ENCODE results near the gene LILRB2.
A peak's percentile ranks its signal among the peaks of the same experiment; 100 is the strongest.

Gene LILRB2

DNA sequence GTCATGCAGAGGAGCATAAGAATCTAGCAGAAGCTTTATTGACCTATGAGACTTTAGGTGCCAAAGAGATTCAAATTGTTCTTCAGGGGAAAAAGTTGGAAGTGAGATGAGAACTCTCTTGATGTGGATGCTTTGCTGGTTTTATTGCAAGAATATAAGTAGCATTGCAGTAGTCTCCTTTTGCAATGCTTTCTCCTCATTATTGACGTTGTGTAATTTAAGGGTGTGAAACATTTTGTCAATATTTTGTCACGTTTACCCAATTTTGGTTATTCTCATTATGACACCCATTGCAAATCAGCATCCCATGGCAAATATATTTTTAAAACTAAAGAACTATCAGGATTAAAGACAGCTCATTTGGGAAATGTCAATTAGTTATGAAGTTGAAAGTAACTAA, 12.0 kb downstream of the LILRB2 start:
- no peaks in the 10 kb centered on the region for H3K36me3 ChIP-seq (ENCODE audit: insufficient read depth, low read length)
- H3K4me3 ChIP-seq: no peak overlapping the region
- DNase-seq (ENCODE audit: low read depth, low spot score): no peak
- TF ChIP-seq FOXP2 (optimal IDR thresholded peaks at IDR 0.05; ENCODE audit: control extremely low read depth, extremely low read length, insufficient read depth) (no peak), POLR2AphosphoS5 (IDR thresholded peaks at IDR 0.05; ENCODE audit: borderline replicate concordance, low read depth, low read length) (no peak), EZH2 (IDR thresholded peaks at IDR 0.05) (no peak)
- H3K27ac ChIP-seq: no peak overlapping the region
- no peak overlapping the region for H3K9ac ChIP-seq (ENCODE audit: insufficient read length)
- H3K9me3 ChIP-seq (ENCODE audit: low read depth, low read length): no peaks in the 10 kb centered on the region

DNA sequence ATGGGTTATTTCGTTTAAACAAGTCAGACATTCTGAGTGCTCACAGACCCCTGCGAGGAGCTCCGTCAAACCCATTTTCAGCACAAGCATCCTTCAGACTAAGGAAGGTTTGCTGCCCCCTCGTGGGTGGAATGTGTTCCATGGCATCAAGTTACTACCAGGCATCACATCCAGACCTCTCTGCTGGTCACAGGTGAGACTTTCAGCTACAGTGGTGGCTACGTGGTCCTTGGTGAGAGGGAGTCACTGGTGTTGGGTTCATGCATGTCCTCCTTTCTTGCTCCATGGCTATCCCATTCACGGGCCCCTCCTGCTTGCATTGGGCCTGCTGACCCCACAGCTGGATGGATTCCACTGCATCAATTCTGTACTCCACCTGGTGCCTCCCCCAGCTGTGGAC, 14.8 kb downstream of the LILRB2 start:
- Histone ChIP-seq H3K9me3 (ENCODE audit: low read depth, low read length) (no peaks in the 10 kb centered on the region), H3K36me3 (ENCODE audit: insufficient read depth, low read length) (no peaks in the 10 kb centered on the region), H3K9ac (ENCODE audit: insufficient read length) (no peak overlapping the region), H3K27ac (no peak overlapping the region), H3K4me3 (no peak overlapping the region)
- no peak for TF ChIP-seq POLR2AphosphoS5 (IDR thresholded peaks at IDR 0.05; ENCODE audit: borderline replicate concordance, low read depth, low read length)
- no peak for TF ChIP-seq EZH2 (IDR thresholded peaks at IDR 0.05)
- no peak for TF ChIP-seq FOXP2 (optimal IDR thresholded peaks at IDR 0.05; ENCODE audit: control extremely low read depth, extremely low read length, insufficient read depth)
- peak; percentile 1 for DNase-seq (ENCODE audit: low read depth, low spot score)

- Histone ChIP-seq H3K36me3 (ENCODE audit: insufficient read depth, low read length) (no peaks in the 10 kb centered on the region), H3K9me3 (ENCODE audit: low read depth, low read length) (no peaks in the 10 kb centered on the region), H3K4me3 (no peak overlapping the region), H3K9ac (ENCODE audit: insufficient read length) (no peak overlapping the region), H3K27ac (no peak overlapping the region)
- DNase-seq (ENCODE audit: low read depth, low spot score): no peak
- TF ChIP-seq EZH2 (IDR thresholded peaks at IDR 0.05) (no peak), POLR2AphosphoS5 (IDR thresholded peaks at IDR 0.05; ENCODE audit: borderline replicate concordance, low read depth, low read length) (no peak), FOXP2 (optimal IDR thresholded peaks at IDR 0.05; ENCODE audit: control extremely low read depth, extremely low read length, insufficient read depth) (no peak)
Measured at GRCh38 chr19:54262470-54262869, 18.4 kb downstream of the LILRB2 start.

GRCh38 chr19:54262066-54262465, 18.8 kb downstream of the LILRB2 start:
- no peak overlapping the region for H3K4me3 ChIP-seq
- H3K9me3 ChIP-seq (ENCODE audit: low read depth, low read length): no peaks in the 10 kb centered on the region
- TF ChIP-seq EZH2 (IDR thresholded peaks at IDR 0.05) (no peak), FOXP2 (optimal IDR thresholded peaks at IDR 0.05; ENCODE audit: control extremely low read depth, extremely low read length, insufficient read depth) (no peak), POLR2AphosphoS5 (IDR thresholded peaks at IDR 0.05; ENCODE audit: borderline replicate concordance, low read depth, low read length) (no peak)

GRCh38 chr19:54257116-54257480, 23.8 kb downstream of the LILRB2 start, which contains the start of gene LILRB5:
TSS of gene LILRB5 (minus strand) at chr19:54257273. CDS start at chr19:54257193, 80 bp downstream.
- Histone ChIP-seq H3K9ac (ENCODE audit: insufficient read length) (no peak within 1 kb of the TSS), H3K4me3 (no peak within 1 kb of the TSS), H3K27ac (no peak within 1 kb of the TSS), H3K9me3 (ENCODE audit: low read depth, low read length) (no peaks in the 10 kb centered on the region), H3K36me3 (ENCODE audit: insufficient read depth, low read length) (no peaks in the 10 kb centered on the region)
- TF ChIP-seq EZH2 (IDR thresholded peaks at IDR 0.05): no peak
- TF ChIP-seq FOXP2 (optimal IDR thresholded peaks at IDR 0.05; ENCODE audit: control extremely low read depth, extremely low read length, insufficient read depth): no peak
- no peak for TF ChIP-seq POLR2AphosphoS5 (IDR thresholded peaks at IDR 0.05; ENCODE audit: borderline replicate concordance, low read depth, low read length)
- DNase-seq (ENCODE audit: low read depth, low spot score): no peak

More at GRCh38 chr19:54262066-54262465, 18.8 kb downstream of the LILRB2 start:
- DNase-seq (ENCODE audit: low read depth, low spot score): no peak
- Histone ChIP-seq H3K9ac (ENCODE audit: insufficient read length) (no peak overlapping the region), H3K27ac (no peak overlapping the region), H3K36me3 (ENCODE audit: insufficient read depth, low read length) (no peaks in the 10 kb centered on the region)

- no peak for DNase-seq (ENCODE audit: low read depth, low spot score)
- Histone ChIP-seq H3K36me3 (ENCODE audit: insufficient read depth, low read length) (no peaks in the 10 kb centered on the region), H3K27ac (no peak overlapping the region), H3K4me3 (no peak overlapping the region), H3K9ac (ENCODE audit: insufficient read length) (no peak overlapping the region), H3K9me3 (ENCODE audit: low read depth, low read length) (no peaks in the 10 kb centered on the region)
- TF ChIP-seq EZH2 (IDR thresholded peaks at IDR 0.05) (no peak), POLR2AphosphoS5 (IDR thresholded peaks at IDR 0.05; ENCODE audit: borderline replicate concordance, low read depth, low read length) (no peak), FOXP2 (optimal IDR thresholded peaks at IDR 0.05; ENCODE audit: control extremely low read depth, extremely low read length, insufficient read depth) (no peak)
Measured at GRCh38 chr19:54256250-54257115, 24.4 kb downstream of the LILRB2 start.

DNA sequence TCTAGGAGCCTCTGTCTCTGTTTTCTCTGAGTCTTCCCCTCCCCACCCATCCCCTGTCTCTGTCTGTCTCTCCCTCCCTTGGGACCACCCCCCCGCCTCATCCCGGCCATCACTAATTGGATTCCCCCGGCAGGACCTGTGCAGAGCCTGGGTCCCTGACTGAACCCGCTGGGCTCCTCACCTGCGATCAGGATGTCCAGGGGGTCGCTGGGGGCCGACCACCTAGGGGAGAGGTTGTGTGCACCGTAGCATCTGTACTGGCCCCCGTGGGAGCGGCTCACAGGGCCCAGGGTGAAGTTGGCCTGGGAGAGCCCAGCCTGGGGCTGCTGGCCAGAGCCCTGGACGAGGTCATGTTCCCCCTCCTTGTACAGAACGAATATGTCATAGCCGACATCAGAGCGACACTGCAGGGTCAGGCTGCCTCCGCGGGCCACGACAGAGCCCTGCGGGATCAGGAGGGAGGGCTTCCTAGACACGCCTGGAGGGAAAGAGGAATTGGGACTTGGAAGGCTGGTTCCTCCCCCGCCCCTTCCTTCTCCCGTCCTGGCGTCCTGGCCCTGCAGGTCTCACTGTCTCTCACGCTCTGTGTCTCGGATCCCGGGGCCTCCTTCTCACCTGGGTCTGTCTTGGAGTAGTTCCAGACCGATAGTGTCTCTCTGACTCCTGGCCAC, 25.7 kb downstream of the LILRB2 start:
- TF ChIP-seq POLR2AphosphoS5 (IDR thresholded peaks at IDR 0.05; ENCODE audit: borderline replicate concordance, low read depth, low read length) (no peak), FOXP2 (optimal IDR thresholded peaks at IDR 0.05; ENCODE audit: control extremely low read depth, extremely low read length, insufficient read depth) (no peak), EZH2 (IDR thresholded peaks at IDR 0.05) (no peak)
- H3K27ac ChIP-seq: no peak overlapping the region
- H3K4me3 ChIP-seq: no peak overlapping the region
- no peak for DNase-seq (ENCODE audit: low read depth, low spot score)
- no peaks in the 10 kb centered on the region for H3K9me3 ChIP-seq (ENCODE audit: low read depth, low read length)
- no peaks in the 10 kb centered on the region for H3K36me3 ChIP-seq (ENCODE audit: insufficient read depth, low read length)
- no peak overlapping the region for H3K9ac ChIP-seq (ENCODE audit: insufficient read length)

GRCh38 chr19:54254195-54254906, 26.6 kb downstream of the LILRB2 start:
- Histone ChIP-seq H3K9ac (ENCODE audit: insufficient read length) (no peak overlapping the region), H3K27ac (no peak overlapping the region), H3K9me3 (ENCODE audit: low read depth, low read length) (no peaks in the 10 kb centered on the region), H3K36me3 (ENCODE audit: insufficient read depth, low read length) (no peaks in the 10 kb centered on the region), H3K4me3 (no peak overlapping the region)
- TF ChIP-seq FOXP2 (optimal IDR thresholded peaks at IDR 0.05; ENCODE audit: control extremely low read depth, extremely low read length, insufficient read depth): no peak
- TF ChIP-seq EZH2 (IDR thresholded peaks at IDR 0.05): no peak
- TF ChIP-seq POLR2AphosphoS5 (IDR thresholded peaks at IDR 0.05; ENCODE audit: borderline replicate concordance, low read depth, low read length): no peak
- DNase-seq (ENCODE audit: low read depth, low spot score): no peak

Data from SK-N-MC (cell line).